Transverse colon (tissue), 4 donors: ENCODE results near the gene RAB4B.
"Not testable (repeated sequence)": the region's sequence is repeated elsewhere in the genome, so short reads cannot be mapped to it uniquely, and the experiment has no call there.

Experiments used
- EP300 ChIP-seq: sonication (generic); formaldehyde crosslinking; IDR thresholded peaks from one replicate; pipeline ENCODE4 v1.6.1; 2017; ENCODE audit warnings: antibody characterized with exemption, low read depth
- POLR2A ChIP-seq: fragments of 450-650 bp; IDR thresholded peaks from one replicate; pipeline ENCODE4 v1.6.1; 2016; ENCODE audit warnings: antibody characterized with exemption, mild to moderate bottlenecking, moderate library complexity
- POLR2AphosphoS5 ChIP-seq, 3 donors: sonication (generic); formaldehyde crosslinking; IDR thresholded peaks; one replicate each; pipeline ENCODE4 v1.6.1; 2016; ENCODE audit warnings: antibody characterized with exemption in 3 of 3
- TF ChIP-seq, protein P1 (sequence below), 5 experiments: fragments of 200-600 bp in 3 of 5; fragments of 450-650 bp in 2 of 5; sonication (generic) in 3 of 5; IDR thresholded peaks; 1 replicate in 2 of 5; 2 replicates in 3 of 5; pipeline ENCODE4 v1.5.1; 2016 to 2017; ENCODE audit warnings: antibody characterized with exemption in 5 of 5, inconsistent platforms in 3 of 5, mild to moderate bottlenecking in 2 of 5, moderate library complexity in 1 of 5

DNA sequence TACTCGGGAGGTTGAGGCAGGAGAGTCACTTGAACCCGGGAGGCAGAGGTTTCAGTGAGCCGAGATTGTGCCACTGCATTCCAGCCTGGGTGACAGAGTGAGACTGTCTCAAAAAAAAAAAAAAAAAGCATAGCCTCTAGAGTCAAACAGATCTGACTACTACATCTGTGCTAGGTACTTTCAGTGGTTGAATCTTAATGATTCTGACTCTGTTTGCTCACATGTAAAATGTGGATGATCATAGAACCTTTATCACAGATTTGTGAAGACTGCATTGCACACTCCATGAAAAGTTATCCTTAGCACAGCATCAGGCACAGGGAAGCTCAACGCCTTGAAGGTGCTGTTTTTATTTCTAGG, 54.4 kb downstream of the RAB4B start:
- TF ChIP-seq, protein P1, sequence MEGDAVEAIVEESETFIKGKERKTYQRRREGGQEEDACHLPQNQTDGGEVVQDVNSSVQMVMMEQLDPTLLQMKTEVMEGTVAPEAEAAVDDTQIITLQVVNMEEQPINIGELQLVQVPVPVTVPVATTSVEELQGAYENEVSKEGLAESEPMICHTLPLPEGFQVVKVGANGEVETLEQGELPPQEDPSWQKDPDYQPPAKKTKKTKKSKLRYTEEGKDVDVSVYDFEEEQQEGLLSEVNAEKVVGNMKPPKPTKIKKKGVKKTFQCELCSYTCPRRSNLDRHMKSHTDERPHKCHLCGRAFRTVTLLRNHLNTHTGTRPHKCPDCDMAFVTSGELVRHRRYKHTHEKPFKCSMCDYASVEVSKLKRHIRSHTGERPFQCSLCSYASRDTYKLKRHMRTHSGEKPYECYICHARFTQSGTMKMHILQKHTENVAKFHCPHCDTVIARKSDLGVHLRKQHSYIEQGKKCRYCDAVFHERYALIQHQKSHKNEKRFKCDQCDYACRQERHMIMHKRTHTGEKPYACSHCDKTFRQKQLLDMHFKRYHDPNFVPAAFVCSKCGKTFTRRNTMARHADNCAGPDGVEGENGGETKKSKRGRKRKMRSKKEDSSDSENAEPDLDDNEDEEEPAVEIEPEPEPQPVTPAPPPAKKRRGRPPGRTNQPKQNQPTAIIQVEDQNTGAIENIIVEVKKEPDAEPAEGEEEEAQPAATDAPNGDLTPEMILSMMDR (IDR thresholded peaks at IDR 0.05), result not testable (repeated sequence)
- TF ChIP-seq POLR2A; POLR2AphosphoS5 (IDR thresholded peaks at IDR 0.05); EP300: not testable (repeated sequence)
